Measurements from ENCODE around the gene NISCH. TPM values are rescaled to one million over a fixed set of nuclear protein-coding genes. Genes with fewer than 3 reads are reported as not detected.

Gene NISCH
- total RNA-seq, 2 experiments from 2014 or later, result 50.4 to 52.5 TPM

DNA sequence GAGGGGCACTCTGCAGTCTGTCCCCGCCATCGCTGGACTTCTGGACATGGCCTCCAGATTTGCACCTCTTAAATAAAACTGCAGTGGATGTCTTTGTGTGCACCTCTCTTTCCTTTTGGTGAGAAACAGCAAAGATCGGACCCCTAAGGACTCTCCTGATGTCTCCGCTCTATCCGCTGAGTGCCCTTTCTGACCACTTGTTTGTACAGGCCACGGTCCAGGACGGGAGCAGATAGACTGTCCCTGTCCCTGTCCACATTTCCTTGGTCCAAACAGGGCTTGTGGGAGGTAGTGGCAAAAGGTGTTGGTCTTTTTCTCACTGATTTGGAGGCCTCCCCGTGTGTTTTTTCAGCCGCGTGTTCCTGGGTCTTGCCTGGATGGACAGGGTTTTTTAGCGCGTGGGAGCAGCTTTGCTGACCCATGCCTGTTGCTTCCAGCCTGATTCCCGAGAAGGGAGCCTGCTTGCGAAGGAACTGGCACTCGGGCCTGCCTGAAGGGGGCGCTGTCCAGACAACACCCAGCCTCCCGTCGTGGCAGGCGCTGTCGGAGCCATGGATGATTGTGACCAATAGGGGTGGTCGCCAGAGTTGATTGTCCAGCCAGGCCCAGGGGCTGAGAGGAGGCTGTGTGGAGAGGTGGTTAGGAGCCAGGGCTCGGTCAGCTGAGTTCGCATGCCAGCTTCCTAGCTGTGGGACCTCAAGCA lies 26.6 kb downstream of the NISCH start:
- intact Hi-C loops (cut with micrococcal nuclease), result no loop called here
- no peak overlapping the region for H3K27ac Mint-ChIP-seq
- peaks cover 10% of the 10 kb centered on the region for H3K36me3 Mint-ChIP-seq (ENCODE audit: low read depth)
- CTCF ChIA-PET, result interaction anchor here (0.6 to 1.6 kb wide), 2 partner anchors 16 to 174 kb away, joined by 3 to 4 read pairs; no protein-coding TSS in a partner anchor
- no peak for DNase-seq
- no peaks in the 10 kb centered on the region for H3K27me3 Mint-ChIP-seq (ENCODE audit: low read depth)
- no peaks in the 10 kb centered on the region for H3K9me3 Mint-ChIP-seq
- H3K4me1 Mint-ChIP-seq (ENCODE audit: low read depth), result no peaks in the 10 kb centered on the region
- H3K4me3 Mint-ChIP-seq, result no peak overlapping the region

DNA sequence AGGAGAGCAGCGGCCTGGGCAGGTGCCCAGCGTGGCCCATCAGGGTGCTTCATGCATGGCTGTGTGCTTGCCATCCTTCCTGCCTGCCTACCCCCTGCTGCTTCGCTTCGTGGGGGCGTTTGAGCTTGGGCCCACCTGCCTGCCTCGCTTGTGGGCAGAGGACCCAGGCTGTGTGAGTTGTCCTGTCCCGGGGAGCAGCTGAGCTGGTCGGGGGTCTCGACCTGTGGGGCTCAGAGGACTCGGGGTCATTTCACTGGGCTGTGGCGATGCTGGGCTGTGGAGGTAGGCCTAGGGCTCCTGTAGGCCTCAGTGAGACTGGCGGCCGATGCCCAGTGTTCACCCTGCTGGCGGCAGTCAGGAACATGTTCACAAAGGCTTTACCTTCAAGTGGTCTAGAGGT lies 27.7 kb downstream of the NISCH start:
- no peak overlapping the region for H3K27ac Mint-ChIP-seq
- H3K4me3 Mint-ChIP-seq, result no peak overlapping the region
- H3K36me3 Mint-ChIP-seq (ENCODE audit: low read depth), result peaks cover 13% of the 10 kb centered on the region
- intact Hi-C loops (cut with micrococcal nuclease), result no loop called here
- no peaks in the 10 kb centered on the region for H3K4me1 Mint-ChIP-seq (ENCODE audit: low read depth)
- CTCF ChIA-PET, result no interaction called here
- H3K9me3 Mint-ChIP-seq, result no peaks in the 10 kb centered on the region
- no peak for DNase-seq
- H3K27me3 Mint-ChIP-seq (ENCODE audit: low read depth), result no peaks in the 10 kb centered on the region

DNA sequence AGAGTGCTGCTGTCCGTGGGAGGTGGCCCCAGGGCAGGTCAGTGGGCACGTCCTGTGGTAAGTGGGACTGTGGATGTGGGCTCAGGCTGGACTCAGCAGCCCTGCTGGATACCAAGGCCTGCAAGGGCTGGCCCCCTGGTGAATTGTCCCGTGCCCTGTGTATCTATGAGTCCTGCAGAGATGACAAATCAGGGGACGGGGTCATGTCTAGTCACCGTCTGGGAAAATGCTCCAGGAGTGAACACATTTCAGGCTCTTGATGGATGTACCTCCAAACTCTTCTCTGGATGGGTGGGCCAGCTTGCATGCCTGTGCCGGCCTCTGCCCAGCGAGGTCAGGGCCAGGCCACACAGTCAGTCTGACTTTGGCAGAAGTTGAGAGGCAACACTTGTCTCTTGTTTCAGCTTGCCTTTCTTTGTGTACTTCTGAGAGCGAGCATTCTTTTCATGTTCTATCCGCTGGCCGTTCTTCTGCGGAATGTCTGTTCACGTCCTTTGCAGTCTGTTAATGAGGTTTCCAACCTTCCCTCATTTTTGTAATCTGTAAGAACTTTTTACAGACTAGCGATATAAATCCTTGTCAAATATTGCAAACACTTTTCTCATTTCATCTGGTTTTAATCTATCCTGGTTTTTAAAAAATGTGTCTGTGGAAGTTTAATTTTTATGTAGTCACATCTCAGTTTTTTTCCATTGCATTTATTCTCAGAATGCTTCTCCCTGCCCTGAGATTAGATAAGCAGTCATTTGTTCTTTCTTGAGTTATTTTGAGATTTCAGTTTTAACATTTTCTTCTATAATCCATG lies 28.4 kb downstream of the NISCH start:
- Mint-ChIP-seq H3K4me1 (ENCODE audit: low read depth) (no peaks in the 10 kb centered on the region), H3K4me3 (no peak overlapping the region), H3K27me3 (ENCODE audit: low read depth) (no peaks in the 10 kb centered on the region), H3K36me3 (ENCODE audit: low read depth) (peaks cover 10% of the 10 kb centered on the region), H3K9me3 (no peaks in the 10 kb centered on the region), H3K27ac (peak overlapping the region; percentile 61)
- CTCF ChIA-PET, result no interaction called here
- intact Hi-C loops (cut with micrococcal nuclease), result no loop called here
- DNase-seq, result no peak

DNA sequence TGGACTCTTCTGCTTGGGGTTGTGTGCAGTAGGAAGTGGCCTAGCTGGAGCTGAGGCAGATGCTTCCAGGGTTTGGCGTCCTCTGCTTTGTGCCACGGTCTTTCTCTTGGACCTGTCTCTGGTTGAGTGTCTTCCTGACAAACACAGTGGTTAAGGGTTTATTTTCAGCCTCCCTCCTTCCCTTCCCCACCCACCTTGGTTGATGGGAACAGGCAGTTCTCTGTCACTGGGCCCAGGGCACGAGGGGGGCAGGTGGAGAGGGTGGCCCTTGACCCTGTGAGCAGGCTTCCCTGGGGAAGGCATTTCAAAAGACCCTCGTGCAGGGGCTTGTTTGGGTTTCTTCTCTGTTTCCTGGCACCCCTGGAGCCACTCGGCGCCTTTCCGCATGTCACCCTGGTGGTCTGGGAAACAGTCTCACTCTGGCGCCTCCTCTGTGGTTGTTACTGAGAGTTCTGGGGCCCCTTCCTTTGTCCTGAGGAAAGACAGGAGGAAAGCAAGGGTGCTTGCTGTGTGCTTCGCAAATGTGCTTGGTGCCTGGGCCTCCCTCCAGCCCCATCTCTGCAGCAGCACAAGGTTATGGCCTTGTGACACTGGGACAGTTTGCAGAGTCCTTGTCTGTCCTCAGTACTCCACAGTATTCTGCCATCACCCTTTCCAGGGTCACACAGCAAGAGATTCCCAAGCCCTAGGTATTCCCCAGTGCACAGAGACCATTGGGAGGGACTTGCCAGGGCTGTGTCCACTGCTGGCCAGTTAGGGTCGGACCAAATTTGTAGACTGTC lies 29.5 kb downstream of the NISCH start:
- Mint-ChIP-seq H3K27ac (no peak overlapping the region), H3K36me3 (ENCODE audit: low read depth) (peaks cover 6% of the 10 kb centered on the region), H3K4me1 (ENCODE audit: low read depth) (no peaks in the 10 kb centered on the region), H3K27me3 (ENCODE audit: low read depth) (no peaks in the 10 kb centered on the region), H3K4me3 (no peak overlapping the region), H3K9me3 (no peaks in the 10 kb centered on the region)
- DNase-seq, result no peak
- intact Hi-C loops (cut with micrococcal nuclease), result no loop called here
- CTCF ChIA-PET, result no interaction called here

DNA sequence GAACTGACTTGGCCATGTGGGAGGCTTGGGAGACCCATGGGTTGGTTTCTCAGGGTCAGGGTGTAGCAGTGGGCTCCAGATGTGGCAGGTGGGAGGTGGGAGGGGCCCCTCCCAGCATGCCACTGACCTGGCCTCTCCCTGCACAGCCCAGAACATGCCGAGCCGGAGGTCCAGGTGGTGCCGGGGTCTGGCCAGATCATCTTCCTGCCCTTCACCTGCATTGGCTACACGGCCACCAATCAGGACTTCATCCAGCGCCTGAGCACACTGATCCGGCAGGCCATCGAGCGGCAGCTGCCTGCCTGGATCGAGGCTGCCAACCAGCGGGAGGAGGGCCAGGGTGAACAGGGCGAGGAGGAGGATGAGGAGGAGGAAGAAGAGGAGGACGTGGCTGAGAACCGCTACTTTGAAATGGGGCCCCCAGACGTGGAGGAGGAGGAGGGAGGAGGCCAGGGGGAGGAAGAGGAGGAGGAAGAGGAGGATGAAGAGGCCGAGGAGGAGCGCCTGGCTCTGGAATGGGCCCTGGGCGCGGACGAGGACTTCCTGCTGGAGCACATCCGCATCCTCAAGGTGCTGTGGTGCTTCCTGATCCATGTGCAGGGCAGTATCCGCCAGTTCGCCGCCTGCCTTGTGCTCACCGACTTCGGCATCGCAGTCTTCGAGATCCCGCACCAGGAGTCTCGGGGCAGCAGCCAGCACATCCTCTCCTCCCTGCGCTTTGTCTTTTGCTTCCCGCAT lies 31.8 kb downstream of the NISCH start:
- no peaks in the 10 kb centered on the region for H3K27me3 Mint-ChIP-seq (ENCODE audit: low read depth)
- H3K4me1 Mint-ChIP-seq (ENCODE audit: low read depth), result no peaks in the 10 kb centered on the region
- DNase-seq, result no peak
- intact Hi-C loops (cut with micrococcal nuclease), result no loop called here
- H3K4me3 Mint-ChIP-seq, result no peak overlapping the region
- H3K9me3 Mint-ChIP-seq, result no peaks in the 10 kb centered on the region
- H3K27ac Mint-ChIP-seq, result no peak overlapping the region
- H3K36me3 Mint-ChIP-seq (ENCODE audit: low read depth), result peaks cover 7% of the 10 kb centered on the region
- CTCF ChIA-PET, result no interaction called here

DNA sequence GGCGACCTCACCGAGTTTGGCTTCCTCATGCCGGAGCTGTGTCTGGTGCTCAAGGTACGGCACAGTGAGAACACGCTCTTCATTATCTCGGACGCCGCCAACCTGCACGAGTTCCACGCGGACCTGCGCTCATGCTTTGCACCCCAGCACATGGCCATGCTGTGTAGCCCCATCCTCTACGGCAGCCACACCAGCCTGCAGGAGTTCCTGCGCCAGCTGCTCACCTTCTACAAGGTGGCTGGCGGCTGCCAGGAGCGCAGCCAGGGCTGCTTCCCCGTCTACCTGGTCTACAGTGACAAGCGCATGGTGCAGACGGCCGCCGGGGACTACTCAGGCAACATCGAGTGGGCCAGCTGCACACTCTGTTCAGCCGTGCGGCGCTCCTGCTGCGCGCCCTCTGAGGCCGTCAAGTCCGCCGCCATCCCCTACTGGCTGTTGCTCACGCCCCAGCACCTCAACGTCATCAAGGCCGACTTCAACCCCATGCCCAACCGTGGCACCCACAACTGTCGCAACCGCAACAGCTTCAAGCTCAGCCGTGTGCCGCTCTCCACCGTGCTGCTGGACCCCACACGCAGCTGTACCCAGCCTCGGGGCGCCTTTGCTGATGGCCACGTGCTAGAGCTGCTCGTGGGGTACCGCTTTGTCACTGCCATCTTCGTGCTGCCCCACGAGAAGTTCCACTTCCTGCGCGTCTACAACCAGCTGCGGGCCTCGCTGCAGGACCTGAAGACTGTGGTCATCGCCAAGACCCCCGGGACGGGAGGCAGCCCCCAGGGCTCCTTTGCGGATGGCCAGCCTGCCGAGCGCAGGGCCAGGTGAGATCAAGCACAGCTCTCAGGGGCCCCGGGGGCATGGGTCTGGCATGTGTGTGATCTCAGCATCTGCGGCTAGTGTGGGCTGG lies 32.6 kb downstream of the NISCH start:
- intact Hi-C loops (cut with micrococcal nuclease), result no loop called here
- Mint-ChIP-seq H3K27ac (no peak overlapping the region), H3K4me1 (ENCODE audit: low read depth) (no peaks in the 10 kb centered on the region), H3K27me3 (ENCODE audit: low read depth) (no peaks in the 10 kb centered on the region), H3K4me3 (no peak overlapping the region), H3K9me3 (no peaks in the 10 kb centered on the region), H3K36me3 (ENCODE audit: low read depth) (peaks cover 9% of the 10 kb centered on the region)
- CTCF ChIA-PET, result no interaction called here
- no peak for DNase-seq

DNA sequence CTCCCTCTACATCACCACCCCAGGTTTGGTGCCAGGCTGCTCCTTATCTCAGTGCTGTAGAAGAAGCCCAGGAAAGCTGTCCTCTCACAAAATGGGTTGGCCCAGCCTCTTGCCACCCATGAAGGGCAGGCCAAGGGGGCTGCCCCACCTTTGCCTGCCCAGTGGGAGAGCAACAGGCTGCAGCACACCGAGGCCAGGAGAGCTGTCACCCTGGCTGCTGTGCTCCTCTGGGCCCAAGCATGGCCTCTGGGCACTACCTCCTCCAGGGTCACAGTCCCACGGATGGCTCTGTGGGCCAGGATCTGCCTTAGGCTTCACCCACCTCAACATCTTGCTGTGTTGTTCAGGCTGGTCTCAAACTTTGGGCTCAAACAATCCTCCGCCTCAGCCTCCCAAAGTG lies 33.3 kb downstream of the NISCH start:
- CTCF ChIA-PET, result no interaction called here
- no peak overlapping the region for H3K4me3 Mint-ChIP-seq

DNA sequence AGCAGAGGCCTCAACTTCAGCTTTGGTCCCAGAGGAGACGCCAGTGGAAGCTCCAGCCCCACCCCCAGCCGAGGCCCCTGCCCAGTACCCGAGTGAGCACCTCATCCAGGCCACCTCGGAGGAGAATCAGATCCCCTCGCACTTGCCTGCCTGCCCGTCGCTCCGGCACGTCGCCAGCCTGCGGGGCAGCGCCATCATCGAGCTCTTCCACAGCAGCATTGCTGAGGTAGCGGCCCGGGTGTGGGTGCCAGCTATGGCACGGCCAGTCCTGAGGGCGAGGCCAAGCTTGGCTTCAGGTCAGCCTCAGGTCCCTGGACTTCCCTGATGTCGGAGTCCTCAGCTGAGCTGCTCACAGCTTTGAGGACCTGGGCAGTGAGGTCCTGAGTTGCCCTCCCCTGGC lies 34.0 kb downstream of the NISCH start:
- Mint-ChIP-seq H3K4me3 (no peak overlapping the region), H3K9me3 (no peaks in the 10 kb centered on the region), H3K36me3 (ENCODE audit: low read depth) (peaks cover 9% of the 10 kb centered on the region), H3K4me1 (ENCODE audit: low read depth) (no peaks in the 10 kb centered on the region), H3K27me3 (ENCODE audit: low read depth) (no peaks in the 10 kb centered on the region), H3K27ac (no peak overlapping the region)
- intact Hi-C loops (cut with micrococcal nuclease), result no loop called here
- CTCF ChIA-PET, result no interaction called here
- no peak for DNase-seq

More for the DNA sequence above, 33.3 kb downstream of the NISCH start:
- no peaks in the 10 kb centered on the region for H3K4me1 Mint-ChIP-seq (ENCODE audit: low read depth)
- no peaks in the 10 kb centered on the region for H3K9me3 Mint-ChIP-seq
- H3K27me3 Mint-ChIP-seq (ENCODE audit: low read depth), result no peaks in the 10 kb centered on the region
- H3K36me3 Mint-ChIP-seq (ENCODE audit: low read depth), result peaks cover 9% of the 10 kb centered on the region
- H3K27ac Mint-ChIP-seq, result no peak overlapping the region
- no peak for DNase-seq
- intact Hi-C loops (cut with micrococcal nuclease), result no loop called here

DNA sequence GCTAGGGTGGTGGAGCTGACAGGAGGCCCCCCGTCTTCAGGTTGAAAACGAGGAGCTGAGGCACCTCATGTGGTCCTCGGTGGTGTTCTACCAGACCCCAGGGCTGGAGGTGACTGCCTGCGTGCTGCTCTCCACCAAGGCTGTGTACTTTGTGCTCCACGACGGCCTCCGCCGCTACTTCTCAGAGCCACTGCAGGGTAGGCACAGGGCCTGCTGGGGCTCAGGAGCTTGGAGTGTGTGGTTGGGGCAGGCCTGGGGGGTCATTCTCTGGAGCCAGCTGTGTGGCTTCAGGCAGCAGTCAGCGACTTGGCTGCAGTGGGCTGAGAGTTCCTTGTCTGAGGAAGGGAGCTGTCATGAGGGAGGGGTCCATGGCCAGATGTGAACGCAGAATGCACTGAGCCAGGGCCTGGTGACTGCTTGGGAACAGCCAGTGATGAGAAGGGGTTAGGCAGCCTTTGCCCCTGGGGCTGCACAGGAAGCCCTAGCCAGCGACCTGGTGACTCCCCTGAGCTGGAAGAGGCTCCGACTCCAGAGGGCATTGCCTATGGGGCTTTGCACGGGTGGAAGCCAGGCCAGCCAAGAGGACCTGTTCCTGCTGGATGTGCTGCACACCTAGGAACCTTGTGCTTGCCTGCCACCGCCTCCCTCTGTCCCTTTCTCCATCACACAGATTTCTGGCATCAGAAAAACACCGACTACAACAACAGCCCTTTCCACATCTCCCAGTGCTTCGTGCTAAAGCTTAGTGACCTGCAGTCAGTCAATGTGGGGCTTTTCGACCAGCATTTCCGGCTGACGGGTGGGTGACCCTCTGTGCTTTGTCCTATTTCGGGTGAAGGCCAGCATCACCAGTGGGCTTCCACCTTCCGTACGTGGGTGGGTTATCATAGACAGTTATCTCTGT lies 34.9 kb downstream of the NISCH start:
- Mint-ChIP-seq H3K4me3 (no peak overlapping the region), H3K4me1 (ENCODE audit: low read depth) (no peaks in the 10 kb centered on the region), H3K9me3 (no peaks in the 10 kb centered on the region), H3K27me3 (ENCODE audit: low read depth) (no peaks in the 10 kb centered on the region), H3K27ac (no peak overlapping the region), H3K36me3 (ENCODE audit: low read depth) (peaks cover 9% of the 10 kb centered on the region)
- intact Hi-C loops (cut with micrococcal nuclease), result no loop called here
- DNase-seq, result no peak
- CTCF ChIA-PET, result interaction anchor here (0.8 kb wide), 1 partner anchor 49 kb away, joined by 3 read pairs; no protein-coding TSS in a partner anchor

DNA sequence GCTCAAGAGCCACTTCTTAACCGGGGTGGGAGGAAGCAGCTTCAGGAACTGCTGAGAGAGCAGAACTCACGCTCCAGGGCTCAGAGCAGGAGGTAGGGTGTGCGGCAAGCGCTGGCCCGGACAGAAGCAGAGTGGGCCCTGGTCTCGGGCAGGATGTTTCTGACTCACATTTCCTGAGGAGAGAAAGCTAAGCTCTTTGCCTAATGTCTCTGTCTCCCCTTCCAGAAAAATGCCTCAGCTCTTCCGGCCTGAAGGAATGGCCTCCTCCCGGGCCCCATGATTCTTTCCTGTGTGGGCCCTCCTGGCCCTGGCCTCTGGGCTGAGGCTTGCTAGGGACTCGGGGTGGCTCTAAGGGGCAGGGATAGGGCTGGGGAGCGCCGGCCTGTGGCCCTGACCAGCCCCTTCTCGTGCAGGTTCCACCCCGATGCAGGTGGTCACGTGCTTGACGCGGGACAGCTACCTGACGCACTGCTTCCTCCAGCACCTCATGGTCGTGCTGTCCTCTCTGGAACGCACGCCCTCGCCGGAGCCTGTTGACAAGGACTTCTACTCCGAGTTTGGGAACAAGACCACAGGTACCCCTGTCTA lies 35.6 kb downstream of the NISCH start:
- CTCF ChIA-PET, result interaction anchor here (0.8 kb wide), 1 partner anchor 48 kb away, joined by 3 read pairs; no protein-coding TSS in a partner anchor
- no peak overlapping the region for H3K4me3 Mint-ChIP-seq
- no peaks in the 10 kb centered on the region for H3K9me3 Mint-ChIP-seq
- H3K27ac Mint-ChIP-seq, result no peak overlapping the region
- DNase-seq, result no peak
- no peaks in the 10 kb centered on the region for H3K27me3 Mint-ChIP-seq (ENCODE audit: low read depth)
- H3K36me3 Mint-ChIP-seq (ENCODE audit: low read depth), result peaks cover 9% of the 10 kb centered on the region
- no peaks in the 10 kb centered on the region for H3K4me1 Mint-ChIP-seq (ENCODE audit: low read depth)
- intact Hi-C loops (cut with micrococcal nuclease), result no loop called here

All from activated naive CD4-positive, alpha-beta T cell treated with anti-CD3 and anti-CD28 coated beads for 36 hours (primary cell).